HG02973 (cell line): ENCODE data around the gene DEFB113.

Experiments
- ATAC-seq: cut with Tn5 transposase; IDR thresholded peaks from one replicate; pipeline ENCODE4 v1.9.1; 2021; ENCODE audit warnings: moderate library complexity; ENCODE audit not compliant: unreplicated experiment

DEFB113 gene

DNA sequence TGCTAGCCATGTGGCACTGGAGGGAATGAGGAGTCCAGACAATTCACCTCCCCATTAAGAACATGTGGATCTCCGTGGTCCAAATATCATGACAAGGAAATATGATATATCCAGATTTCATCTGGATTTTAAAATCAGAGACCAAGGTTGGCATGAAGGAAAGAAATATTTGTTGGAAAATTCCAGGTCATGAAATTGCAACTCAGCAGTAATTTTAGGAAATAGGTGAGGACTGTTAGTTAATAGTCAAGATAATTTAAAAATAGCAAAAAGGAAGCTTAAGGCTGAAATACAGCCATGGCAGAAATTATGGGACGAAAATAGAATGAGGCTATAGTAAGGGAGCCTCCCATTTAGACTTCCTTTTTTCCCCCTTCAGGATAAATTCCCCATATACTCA is 32.4 kb downstream of the DEFB113 start:
- no peak for ATAC-seq

DNA sequence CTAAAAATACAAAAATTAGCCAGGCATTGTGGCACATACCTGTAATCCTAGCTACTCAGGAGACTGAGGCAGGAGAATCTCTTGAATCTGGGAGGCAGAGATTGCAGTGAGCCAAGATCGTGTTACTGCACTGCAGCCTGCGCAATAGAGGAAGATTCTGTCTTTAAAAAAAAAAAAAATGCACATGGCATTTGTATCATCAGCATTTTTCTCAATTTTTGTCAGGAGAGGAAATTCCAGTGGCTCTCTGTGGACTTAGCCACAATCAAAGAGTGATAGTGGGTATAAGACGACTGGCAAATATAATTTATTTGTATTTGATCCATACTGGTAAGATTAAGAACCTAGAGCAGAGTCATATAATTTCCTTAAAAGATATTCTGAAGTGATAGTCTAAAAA is 34.0 kb downstream of the DEFB113 start:
- no peak for ATAC-seq

DNA sequence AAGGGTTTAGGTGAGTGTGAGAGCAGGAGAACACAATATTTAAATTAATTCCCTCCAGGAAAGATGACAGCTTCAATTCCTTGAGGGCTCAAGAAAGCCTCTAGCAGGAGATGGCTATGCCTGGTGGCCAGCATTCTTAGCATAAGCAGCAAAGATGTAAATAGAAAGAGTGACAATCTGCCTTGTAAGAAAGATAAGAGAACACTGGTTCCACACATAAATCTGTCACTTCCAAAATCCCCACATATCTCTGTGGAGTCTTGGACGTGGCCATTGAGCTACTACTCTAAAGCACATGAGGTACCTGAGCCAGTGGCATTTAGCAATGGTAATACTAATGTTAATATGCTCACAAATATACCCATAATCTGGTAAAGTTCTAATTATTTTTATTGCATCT is 34.7 kb downstream of the DEFB113 start:
- no peak for ATAC-seq

DNA sequence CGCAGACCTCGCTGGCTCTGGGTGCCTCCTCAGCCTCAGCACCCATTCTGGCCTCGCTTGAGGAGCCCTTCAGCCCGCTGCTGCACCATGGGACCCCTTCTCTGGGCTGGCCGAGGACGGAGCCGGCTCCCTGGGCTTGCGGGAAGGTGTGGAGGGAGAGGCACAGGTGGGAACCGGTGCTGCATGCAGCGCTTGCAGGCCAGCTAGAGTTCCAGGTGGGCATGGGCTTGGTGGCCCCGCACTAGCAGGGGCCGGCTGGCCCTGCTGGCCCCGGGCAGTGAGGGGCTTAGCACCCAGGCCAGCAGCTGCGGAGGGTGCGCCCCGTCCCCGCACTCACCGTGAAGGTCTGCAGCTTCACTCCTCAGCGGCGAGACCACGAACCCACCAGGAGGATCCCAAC is 35.9 kb downstream of the DEFB113 start:
- no peak for ATAC-seq

DNA sequence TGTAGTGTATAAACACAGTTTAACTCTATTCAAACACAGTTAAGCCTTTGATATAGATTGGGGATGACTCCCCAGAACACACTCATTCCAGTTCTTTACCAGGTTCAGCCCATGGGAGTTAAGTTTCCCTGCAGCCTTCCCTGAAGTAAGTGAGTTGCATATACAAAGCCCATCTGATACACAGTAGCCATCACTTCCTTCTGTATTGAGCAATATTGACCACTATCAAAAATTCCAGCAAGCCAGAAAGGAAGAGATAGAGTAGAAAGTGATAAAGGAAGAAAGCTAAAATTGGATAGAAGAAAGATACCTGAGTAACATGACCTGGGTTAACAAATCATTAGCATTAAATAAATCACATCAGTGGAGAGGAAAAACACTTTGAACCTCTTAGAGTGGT is 40.1 kb downstream of the DEFB113 start:
- no peak for ATAC-seq

DNA sequence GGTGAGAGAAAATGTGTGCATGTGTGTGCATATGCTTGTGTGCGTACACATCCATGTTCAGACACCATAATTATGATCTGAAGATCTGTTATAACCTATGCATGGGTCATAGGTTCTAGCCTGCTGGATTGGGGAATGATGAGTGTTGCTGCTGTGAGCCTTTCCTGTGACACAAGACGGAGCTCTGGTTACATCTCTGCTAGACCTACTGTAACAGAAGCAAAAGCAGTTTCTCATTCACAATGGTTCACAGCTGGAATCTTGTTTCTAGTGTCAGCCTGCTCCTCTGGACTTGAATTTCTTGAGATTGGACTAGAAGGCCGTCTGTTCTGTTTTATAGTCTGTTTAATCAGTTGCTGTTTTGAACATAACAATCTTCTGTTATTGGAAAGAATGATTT is 45.6 kb downstream of the DEFB113 start:
- ATAC-seq: no peak

DNA sequence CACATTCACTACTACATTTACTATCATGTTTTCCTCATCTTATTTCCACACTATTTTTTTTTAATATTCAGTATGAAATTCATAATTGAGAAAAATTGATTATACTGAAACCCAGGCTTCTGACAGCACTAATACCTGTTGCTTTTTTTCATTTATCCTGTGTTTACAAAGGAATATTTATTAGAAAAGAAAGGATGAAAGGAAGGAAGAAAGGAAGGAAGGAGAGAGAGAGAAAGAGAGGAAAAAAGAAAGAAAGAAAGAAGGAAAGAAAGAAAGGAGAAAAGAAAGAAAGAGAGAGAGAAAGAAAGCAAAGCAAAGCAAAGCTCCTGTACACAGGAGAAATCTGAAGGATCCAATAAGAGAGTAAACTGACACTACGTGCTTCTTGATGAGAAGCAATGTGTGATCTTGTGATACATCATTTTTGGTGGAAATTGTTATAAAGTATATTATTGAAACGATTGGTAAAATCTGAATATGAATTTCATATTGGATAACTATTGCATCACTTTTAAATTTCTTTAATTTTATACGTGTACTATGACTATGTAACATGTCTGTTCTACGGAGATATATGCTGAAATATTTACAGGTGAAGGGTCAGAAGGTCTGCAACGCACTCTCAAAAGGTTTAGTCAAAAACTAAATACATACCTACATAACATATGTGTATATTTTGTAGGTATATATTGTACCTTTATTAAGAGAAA is 49.3 kb downstream of the DEFB113 start:
- ATAC-seq: no peak

DNA sequence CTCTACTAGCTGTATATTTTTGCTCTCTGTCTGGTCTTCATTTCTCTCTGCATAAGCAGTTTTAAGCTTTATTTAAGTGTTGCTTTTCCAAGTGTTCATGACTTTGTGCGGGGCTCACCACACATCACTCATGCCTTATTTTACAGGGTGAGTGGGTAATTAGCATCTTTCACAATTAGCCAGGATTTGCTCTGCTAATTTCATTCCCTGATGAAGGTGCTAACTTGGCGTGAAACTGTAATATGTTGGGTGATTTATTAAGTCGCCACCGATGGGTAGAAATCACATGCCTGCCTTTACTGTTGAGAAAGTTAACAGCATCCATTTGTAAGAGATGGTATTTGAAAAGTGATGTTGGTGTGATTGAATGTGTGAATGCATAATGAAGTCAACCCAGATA is 50.2 kb downstream of the DEFB113 start:
- no peak for ATAC-seq

DNA sequence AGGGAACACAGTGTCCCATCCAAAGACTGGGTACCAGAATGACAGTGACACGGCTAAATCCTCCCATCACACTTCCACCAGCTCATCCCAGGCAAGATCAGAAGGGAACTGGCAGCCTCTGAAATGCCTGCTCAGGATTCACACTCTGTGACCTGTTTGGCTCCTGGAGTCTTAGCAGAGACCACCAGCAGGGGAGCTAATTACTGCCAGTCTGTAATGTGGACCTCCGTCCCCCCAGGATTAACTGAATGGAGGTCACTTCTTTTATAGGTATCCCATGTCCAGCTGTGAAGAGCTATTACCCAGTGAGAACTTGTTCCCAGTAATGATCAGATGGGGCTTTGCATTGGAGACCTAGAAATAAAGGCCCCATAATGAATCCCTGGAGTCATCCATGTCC is 50.6 kb downstream of the DEFB113 start:
- ATAC-seq: no peak
